DMS153 (cell line): ENCODE measurements around the gene LSMEM2.
"Not testable (repeated sequence)": the region's sequence is repeated elsewhere in the genome, so short reads cannot be mapped to it uniquely, and the experiment has no call there.

Experiments
- DNase-seq: peaks from one replicate; lab custom pipeline; 2025; lab: John Stamatoyannopoulos, UW

Gene LSMEM2

GRCh38 chr3:50245831-50246516 is 32.9 kb upstream of the LSMEM2 start:
- peak; percentile 35 for DNase-seq

GRCh38 chr3:50246517-50246954 is 32.4 kb upstream of the LSMEM2 start:
- DNase-seq, result no peak

GRCh38 chr3:50248387-50248786 is 30.5 kb upstream of the LSMEM2 start:
- DNase-seq, result peak; percentile 23

- no peak for DNase-seq
Observed at GRCh38 chr3:50249457-50249856, 29.4 kb upstream of the LSMEM2 start.

GRCh38 chr3:50250514-50250913 is 28.4 kb upstream of the LSMEM2 start:
- no peak for DNase-seq

GRCh38 chr3:50251220-50251619 is 27.7 kb upstream of the LSMEM2 start:
- DNase-seq, result no peak

- DNase-seq, result no peak
Observed at GRCh38 chr3:50254577-50255250, 24.2 kb upstream of the LSMEM2 start.

- no peak for DNase-seq
Observed at GRCh38 chr3:50255251-50255615, 23.7 kb upstream of the LSMEM2 start.

- no peak for DNase-seq
Observed at GRCh38 chr3:50256978-50257890, 21.7 kb upstream of the LSMEM2 start.

GRCh38 chr3:50258029-50258680 is 20.7 kb upstream of the LSMEM2 start:
- DNase-seq, result no peak

GRCh38 chr3:50258979-50259378 is 19.9 kb upstream of the LSMEM2 start:
- DNase-seq, result no peak

GRCh38 chr3:50259432-50260026 is 19.4 kb upstream of the LSMEM2 start:
- no peak for DNase-seq

- peak; percentile 39 for DNase-seq
Observed at GRCh38 chr3:50260027-50260941, 18.6 kb upstream of the LSMEM2 start.

GRCh38 chr3:50260942-50261441 is 17.9 kb upstream of the LSMEM2 start:
- DNase-seq, result no peak

GRCh38 chr3:50261505-50261904 is 17.4 kb upstream of the LSMEM2 start:
- no peak for DNase-seq

GRCh38 chr3:50262200-50262599 is 16.7 kb upstream of the LSMEM2 start:
- not testable (repeated sequence) for DNase-seq

GRCh38 chr3:50262778-50263177 is 16.1 kb upstream of the LSMEM2 start:
- DNase-seq, result no peak

GRCh38 chr3:50263478-50264382 is 15.2 kb upstream of the LSMEM2 start:
- no peak for DNase-seq

GRCh38 chr3:50264383-50264963 is 14.4 kb upstream of the LSMEM2 start:
- no peak for DNase-seq
